GM19372 (cell line): ENCODE data around the gene SYTL2.

Experiments used
- ATAC-seq: cut with Tn5 transposase; IDR thresholded peaks from one replicate; pipeline ENCODE4 v1.9.1; 2021; ENCODE audit warnings: mild to moderate bottlenecking, low read depth, moderate library complexity; ENCODE audit not compliant: unreplicated experiment

Gene SYTL2

DNA sequence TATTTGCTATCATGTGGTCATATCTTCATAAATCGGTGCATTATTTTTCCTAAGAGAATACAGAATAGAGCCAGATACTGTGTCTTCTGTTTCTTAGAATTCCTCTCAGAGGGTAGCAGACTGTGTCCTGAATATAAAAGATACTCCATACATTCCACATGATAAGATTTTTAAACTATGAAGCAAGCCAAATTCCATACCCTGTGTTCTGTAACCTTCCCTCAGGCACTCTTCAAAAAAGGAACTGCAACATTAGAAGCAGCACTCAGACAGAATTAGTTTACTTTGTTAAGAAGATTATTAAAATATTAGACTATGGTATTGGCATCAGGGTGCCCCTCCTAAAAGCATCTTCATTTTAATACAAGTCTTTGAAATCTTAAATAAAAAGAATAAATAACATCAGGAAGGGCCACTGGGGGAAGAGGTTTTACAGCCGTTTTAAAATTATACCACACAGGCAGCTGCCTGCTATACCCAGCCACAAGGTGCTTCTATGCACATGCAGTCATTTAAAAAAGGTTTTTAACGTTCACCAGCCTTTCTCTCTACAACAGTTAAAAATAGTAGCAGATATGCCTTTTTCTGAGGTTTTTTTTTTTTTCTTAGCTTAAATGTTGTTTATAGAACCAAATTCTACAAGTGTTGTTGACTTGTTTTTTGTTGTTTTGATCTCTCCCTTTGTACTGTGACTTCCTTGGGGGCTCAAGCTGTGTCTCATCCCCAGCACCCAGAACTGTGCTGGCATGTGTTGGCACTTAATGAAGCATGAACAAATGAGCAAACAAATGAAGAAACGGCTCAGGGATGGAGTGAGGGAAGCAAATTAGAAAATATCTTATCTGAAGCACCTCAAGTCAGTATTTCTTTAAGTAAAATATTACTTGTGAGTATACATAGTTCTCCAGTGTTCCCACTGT is 70.2 kb downstream of the SYTL2 start:
- ATAC-seq: no peak

DNA sequence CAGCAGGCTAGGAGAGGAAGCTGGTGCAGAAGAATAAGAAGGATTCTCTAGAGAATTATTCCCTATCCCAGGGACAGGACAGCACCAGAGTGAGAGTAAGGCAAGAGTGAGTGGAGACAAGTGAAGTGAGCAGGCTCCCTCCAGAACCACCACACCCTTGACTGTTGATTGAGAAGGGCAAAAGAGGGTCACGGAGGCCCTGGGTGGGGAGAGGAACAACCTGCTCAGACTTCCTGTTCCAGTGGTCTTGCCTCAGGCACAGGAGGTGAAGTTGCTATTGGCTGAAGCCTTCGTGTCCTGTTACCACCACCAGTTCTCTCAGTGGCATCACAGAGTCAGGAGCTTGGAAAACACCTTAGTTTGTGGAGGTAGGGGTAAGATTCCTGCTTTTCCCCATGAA is 73.2 kb downstream of the SYTL2 start:
- ATAC-seq: no peak

DNA sequence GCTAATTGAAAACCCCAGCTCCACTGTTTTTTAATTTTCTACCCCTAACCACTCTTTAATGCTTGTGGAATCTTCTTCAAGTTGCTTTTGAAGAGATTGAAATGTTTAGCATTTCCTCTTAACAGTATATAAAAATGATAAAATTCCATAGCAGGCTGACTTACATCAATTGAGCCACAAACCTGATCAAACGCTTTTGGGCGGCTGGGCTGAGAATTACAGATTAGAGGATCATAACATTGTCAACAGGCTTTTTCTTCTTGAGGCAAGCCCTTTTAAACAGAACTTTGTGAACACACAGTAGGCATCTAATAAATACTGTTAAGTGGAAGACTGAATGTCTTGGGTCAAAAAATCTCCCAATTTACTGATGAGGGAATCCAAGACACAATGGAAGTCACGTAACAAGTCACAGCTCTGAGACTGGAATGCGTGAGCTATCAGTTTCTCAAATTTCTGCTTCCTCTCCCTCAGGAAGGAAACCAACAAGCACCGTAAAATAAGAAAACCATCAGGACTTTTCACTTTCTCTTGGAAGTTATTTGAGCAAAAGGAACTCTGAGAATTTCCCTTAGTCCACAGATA is 75.0 kb downstream of the SYTL2 start:
- no peak for ATAC-seq

DNA sequence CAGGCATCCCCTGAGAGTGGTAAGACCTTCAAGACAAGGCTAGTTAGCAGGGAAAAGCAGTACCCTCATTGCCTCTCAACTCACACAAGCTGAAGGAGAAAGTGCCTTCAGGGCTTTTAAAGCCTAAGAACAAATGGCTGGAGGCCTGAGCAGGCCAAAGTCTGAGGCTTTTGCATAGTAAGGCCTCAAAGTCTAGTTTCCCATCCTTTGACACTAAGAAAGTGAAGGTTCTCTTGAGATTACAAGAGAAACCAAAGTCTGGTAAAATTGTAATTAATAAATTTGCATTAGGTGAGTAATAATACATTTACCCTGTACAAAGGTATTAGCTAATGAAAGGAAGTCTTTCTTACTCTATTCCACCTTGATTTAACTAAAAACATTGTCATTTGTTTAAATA is 78.0 kb downstream of the SYTL2 start:
- ATAC-seq: no peak

GRCh38 chr11:85726381-85726780 is 84.6 kb downstream of the SYTL2 start:
- no peak for ATAC-seq

GRCh38 chr11:85725510-85726258 is 85.3 kb downstream of the SYTL2 start:
- ATAC-seq: no peak

DNA sequence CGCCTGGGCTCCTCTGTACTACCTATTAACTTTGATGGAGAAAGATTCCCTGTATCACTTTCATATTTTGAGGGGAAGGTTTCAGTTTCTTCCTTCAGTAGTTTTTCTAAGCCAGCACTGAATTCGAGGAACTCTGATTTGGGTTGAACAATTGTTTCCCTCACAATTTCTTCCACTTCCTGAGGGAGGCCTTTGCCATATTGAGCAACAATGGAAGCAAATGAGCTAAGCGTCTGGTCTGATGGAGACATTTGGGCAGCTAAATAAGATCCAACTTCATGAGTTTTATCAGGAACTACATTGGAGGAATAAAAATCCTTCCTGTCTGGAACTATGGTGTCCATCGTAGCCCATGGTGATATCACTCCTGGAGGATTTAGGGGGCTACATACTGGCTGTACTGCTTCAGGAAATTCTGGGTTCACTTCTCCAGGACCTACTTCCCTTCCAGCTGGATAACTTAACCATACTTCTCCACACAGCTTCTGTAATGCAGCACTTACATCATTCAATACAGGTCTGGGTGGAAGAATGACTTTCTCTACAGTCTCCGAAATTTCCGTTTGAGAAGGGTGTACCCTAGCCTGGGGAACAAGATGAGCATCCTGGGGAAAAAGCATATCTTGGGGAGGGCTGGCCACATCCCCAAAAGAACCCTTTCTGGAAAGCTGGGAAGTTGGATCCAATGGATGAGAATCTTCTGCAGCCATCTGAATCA is 86.0 kb downstream of the SYTL2 start:
- ATAC-seq: no peak

- no peak for ATAC-seq
Observed at GRCh38 chr11:85723088-85723487, 87.9 kb downstream of the SYTL2 start.

DNA sequence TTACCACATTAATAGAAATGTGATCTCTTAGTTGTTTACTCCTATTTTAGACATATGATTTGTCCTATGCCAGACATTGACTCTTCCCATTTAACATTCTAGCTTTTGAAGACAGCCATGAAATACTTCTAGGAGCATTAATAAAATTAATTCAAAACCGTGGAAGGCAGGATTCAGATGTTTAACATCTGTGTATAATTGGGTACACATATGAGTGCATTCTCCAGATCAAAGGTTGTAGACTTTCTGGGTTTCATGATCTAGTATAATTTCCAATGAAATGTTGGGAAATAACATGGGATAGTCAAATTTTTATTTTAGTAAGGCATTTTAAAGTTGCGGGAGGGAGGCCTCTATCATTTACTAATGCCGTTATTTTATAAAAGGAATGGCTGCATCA is 89.8 kb downstream of the SYTL2 start:
- ATAC-seq: no peak

DNA sequence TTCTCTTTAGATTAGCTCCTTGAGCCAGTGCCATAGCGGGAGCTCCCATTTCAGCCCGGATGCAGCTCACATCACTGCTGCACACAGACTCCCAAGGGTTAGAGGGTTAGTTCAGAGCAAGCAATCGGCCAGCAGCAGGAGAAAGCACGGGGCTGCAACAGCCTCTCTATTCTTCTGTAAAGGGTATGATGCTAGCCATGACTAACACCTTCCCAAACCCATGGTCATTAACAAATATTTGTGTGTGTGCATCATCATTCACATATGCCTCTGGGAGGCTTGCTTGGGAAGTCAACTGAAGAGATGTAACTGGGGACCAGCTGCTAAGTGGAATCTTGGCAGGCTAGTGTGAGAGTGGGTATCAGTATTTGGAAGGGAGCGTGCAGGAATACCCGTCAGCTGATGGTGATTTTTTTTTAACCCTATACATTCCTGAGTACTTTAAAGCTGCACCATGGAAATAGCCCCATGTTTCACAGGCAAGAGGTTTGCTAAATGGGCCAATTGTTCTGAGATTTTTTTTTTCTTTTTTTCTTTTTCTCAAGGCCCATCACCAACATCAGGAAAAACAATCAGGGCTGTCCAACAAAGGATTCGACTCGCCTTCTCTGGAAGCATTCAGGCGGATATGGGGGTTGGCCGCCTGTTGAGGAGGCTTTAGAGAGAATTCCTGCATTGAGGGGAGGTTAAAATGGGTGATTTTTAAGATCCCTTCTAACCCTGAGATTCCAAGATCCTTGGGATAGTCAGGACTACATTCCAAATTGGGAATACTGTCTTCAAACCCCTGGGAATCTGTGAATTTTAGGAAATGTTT is 91.7 kb downstream of the SYTL2 start:
- no peak for ATAC-seq

DNA sequence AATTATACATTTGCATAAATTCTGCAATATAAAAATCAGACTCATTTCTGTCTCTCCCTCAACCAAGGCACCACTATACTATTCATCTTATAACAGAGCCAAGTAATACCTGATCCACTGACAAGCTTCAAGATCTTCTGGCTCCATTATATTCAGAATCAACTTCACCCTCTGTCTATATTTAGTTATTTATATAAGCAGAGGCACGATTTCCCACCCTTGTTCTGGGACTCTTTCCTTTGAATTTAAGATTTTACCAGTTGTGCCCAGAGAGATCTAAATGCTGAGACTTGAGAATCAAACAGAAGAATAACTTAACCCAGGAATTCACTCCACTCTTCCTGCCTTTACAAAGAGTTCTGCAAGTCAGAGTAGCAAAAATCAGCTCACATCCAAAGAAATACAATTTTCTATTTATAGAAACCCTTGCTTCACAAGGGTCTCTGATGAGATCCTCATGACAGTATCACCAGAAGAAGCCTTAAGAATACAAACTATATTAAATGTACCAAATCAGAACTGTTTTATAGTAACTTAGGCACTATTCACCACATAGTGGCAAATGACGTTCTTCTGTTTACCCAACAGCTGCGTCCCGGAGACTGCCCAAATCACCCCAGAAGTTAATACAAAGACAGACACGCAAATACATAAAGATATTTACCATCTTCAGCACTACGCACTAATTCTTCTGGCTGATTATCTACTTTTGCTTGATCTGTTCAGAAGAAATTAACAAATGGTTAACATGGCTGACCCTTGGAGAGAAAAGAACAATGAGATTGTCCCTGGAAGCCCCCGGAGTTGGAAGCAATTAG is 92.6 kb downstream of the SYTL2 start:
- ATAC-seq: no peak

DNA sequence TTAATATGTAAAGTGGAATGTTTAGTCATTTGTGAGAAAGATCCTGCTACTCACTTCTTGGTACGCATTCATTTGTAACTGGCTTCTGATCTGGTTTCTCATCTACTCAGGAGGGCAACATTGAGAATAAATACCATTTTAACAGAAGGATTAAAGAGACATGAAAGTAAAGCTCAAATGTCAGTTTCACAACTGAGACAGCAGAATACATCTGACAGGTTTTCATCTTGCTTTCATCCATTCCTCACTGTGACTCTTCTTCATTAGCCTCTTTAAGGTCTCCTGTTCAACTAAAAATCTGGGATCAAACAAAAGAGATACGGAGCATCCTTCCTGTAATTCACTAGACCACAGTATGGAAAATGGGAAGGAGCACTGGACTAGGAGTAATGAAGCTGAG is 93.5 kb downstream of the SYTL2 start:
- no peak for ATAC-seq

- no peak for ATAC-seq
Observed at GRCh38 chr11:85712953-85713352, 98.0 kb downstream of the SYTL2 start.

- no peak for ATAC-seq
Observed at GRCh38 chr11:85710917-85711316, 100.0 kb downstream of the SYTL2 start.

DNA sequence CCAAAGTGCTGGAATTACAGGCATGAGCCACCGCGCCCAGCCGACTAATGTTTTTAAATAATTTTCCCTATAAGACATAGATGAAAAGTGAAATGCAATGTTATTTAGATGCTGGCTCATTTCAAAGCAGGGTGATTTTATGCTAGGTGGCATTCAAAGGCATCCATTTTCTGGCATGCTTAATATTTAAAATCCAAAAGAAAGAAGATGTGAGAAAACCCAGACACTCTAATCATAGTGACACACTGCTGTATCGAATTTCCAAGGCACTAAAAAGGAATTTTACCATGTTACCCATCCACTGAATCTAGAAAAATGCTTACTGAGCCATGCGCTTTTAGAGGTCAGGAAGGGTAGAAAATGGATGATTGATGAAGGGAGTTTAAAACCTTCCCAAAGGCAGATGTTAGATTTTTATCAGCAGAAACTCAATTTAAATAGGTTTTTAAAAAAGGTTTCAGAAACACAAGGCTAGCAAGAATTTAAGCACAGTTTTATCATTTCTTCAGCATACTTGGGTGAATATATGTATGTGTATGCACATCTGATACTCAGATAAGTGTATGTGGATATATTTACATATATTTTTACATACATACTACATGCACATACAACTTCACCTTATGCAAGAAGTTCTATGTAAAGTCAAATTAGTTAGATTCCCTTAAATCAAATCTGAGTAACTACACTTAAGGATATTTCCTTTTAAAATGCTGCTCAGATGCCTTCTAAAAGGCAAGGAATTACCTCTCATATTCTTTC is 100.8 kb downstream of the SYTL2 start:
- no peak for ATAC-seq

DNA sequence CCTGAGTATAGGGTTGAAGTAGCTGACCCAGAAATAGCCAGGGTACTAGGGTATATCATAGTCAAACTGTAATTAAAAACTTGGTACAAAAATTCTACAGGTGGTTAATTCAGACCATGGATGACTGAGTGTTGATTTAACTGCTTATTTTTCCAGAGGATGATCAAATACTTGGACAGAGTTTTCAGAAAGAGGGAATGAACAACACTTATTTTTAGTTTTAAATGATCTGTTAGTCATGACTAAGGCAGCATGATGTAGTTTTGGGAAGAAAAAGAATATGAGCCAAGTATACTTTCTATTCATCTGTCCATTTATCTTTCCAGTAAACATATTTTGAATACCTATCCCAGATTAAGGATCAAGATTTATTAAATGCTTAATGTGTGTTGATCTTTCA is 105.1 kb downstream of the SYTL2 start:
- ATAC-seq: no peak

- ATAC-seq: no peak
Observed at GRCh38 chr11:85704967-85705366, 106.0 kb downstream of the SYTL2 start.

GRCh38 chr11:85699957-85700741 is 110.8 kb downstream of the SYTL2 start:
- peak; percentile 90 for ATAC-seq
